ENCODE measurements around the gene DNAJB8.

DNAJB8 gene

GRCh38 chr3:128491941-128492670 lies 25.4 kb upstream of the DNAJB8 start:
- ChIA-PET CTCF (interaction anchor here (1.4 to 1.5 kb wide), 2 partner anchors 65 to 125 kb away, joined by 3 read pairs; no protein-coding TSS in a partner anchor), POLR2A (no interaction called here)
- TF ChIP-seq CTCF (IDR thresholded peaks at IDR 0.05; ENCODE audit: control extremely low read depth, extremely low read depth, low read depth, missing control alignments): no peak
- DNase-seq (ENCODE audit: extremely low spot score): no peak

GRCh38 chr3:128491691-128491940 lies 24.9 kb upstream of the DNAJB8 start:
- ChIA-PET POLR2A (no interaction called here), CTCF (no interaction called here)
- TF ChIP-seq CTCF (IDR thresholded peaks at IDR 0.05; ENCODE audit: control extremely low read depth, extremely low read depth, low read depth, missing control alignments): no peak
- DNase-seq (ENCODE audit: extremely low spot score): no peak

GRCh38 chr3:128490915-128491690 lies 24.4 kb upstream of the DNAJB8 start:
- no peak for TF ChIP-seq CTCF (IDR thresholded peaks at IDR 0.05; ENCODE audit: control extremely low read depth, extremely low read depth, low read depth, missing control alignments)
- POLR2A ChIA-PET: no interaction called here
- no peak for DNase-seq (ENCODE audit: extremely low spot score)
- CTCF ChIA-PET: no interaction called here

- DNase-seq (ENCODE audit: extremely low spot score): no peak
- ChIA-PET POLR2A (no interaction called here), CTCF (interaction anchor here (0.8 kb wide), 1 partner anchor 177 kb away, joined by 3 read pairs; no protein-coding TSS in a partner anchor)
- TF ChIP-seq CTCF (IDR thresholded peaks at IDR 0.05; ENCODE audit: control extremely low read depth, extremely low read depth, low read depth, missing control alignments): no peak
Measured at GRCh38 chr3:128490650-128490914, 23.9 kb upstream of the DNAJB8 start.

GRCh38 chr3:128489927-128490649 lies 23.4 kb upstream of the DNAJB8 start:
- ChIA-PET CTCF (interaction anchor here (0.8 to 0.9 kb wide), 4 partner anchors 9 to 176 kb away, joined by 3 read pairs; no protein-coding TSS in a partner anchor), POLR2A (no interaction called here)
- no peak for DNase-seq (ENCODE audit: extremely low spot score)
- TF ChIP-seq CTCF (IDR thresholded peaks at IDR 0.05; ENCODE audit: control extremely low read depth, extremely low read depth, low read depth, missing control alignments): no peak

- no peak for TF ChIP-seq CTCF (IDR thresholded peaks at IDR 0.05; ENCODE audit: control extremely low read depth, extremely low read depth, low read depth, missing control alignments)
- POLR2A ChIA-PET: no interaction called here
- DNase-seq (ENCODE audit: extremely low spot score): no peak
- CTCF ChIA-PET: interaction anchor here (0.8 to 0.9 kb wide), 4 partner anchors 8 to 176 kb away, joined by 3 read pairs; no protein-coding TSS in a partner anchor
Measured at GRCh38 chr3:128489674-128489926, 22.9 kb upstream of the DNAJB8 start.
